Astrocyte of the cerebellum (primary cell): ENCODE measurements around the gene CDC14A.
"Not testable (repeated sequence)": the region's sequence is repeated elsewhere in the genome, so short reads cannot be mapped to it uniquely, and the experiment has no call there.

ENCODE experiments used
- DNase-seq: peaks from one replicate; pipeline ENCODE4 v3.0.0-alpha.2; 2011; ENCODE audit warnings: low read depth
- H3K4me3 ChIP-seq: 2 replicates; pipeline ENCODE4 v1.5.1; 2011; ENCODE audit warnings: mild to moderate bottlenecking, low read depth, low read length, moderate library complexity
- in situ Hi-C: cut with HindIII; loops from 2 replicates; pipeline ENCODE4 v1.10.0; 2017; ENCODE audit warnings: low sequenced_read_pairs
- TF ChIP-seq, protein P1 (sequence below): IDR thresholded peaks from 2 replicates; pipeline ENCODE4 v1.5.1; 2012; ENCODE audit warnings: low read length, low read depth, moderate library complexity, mild to moderate bottlenecking; ENCODE audit errors: missing control alignments

The CDC14A gene

DNA sequence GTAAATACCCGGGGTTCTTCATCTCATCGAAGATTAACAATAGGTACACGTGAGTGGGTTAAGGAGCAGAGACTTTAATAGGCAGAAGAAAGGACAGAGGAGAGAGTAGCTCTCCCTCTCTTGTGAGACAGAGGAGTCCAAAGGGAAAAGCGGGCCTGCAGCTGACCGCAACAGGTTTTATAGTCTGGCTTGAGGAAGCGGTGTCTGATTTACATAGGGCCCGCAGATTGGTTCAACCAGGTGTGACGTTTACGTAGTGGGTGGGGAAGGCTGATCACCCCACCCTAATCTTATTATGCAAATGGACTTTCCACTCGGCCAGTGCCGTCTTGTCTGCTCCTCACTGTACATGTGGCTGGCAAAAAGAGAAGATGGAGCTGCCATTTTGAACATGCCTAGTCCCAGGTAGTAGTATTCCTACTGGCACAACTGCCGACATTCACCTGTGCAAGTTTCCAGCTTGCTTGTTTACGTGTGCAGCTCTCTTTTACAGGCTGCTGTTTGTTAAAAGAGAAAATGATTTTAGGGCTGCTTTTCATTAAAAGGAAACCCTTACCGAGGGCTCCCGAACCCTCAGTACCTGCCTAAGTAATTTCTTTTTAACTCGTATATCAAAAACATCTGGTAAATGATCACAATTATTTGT is 10.6 kb downstream of the CDC14A start:
- in situ Hi-C loops, result no loop called here
- TF ChIP-seq, protein P1, sequence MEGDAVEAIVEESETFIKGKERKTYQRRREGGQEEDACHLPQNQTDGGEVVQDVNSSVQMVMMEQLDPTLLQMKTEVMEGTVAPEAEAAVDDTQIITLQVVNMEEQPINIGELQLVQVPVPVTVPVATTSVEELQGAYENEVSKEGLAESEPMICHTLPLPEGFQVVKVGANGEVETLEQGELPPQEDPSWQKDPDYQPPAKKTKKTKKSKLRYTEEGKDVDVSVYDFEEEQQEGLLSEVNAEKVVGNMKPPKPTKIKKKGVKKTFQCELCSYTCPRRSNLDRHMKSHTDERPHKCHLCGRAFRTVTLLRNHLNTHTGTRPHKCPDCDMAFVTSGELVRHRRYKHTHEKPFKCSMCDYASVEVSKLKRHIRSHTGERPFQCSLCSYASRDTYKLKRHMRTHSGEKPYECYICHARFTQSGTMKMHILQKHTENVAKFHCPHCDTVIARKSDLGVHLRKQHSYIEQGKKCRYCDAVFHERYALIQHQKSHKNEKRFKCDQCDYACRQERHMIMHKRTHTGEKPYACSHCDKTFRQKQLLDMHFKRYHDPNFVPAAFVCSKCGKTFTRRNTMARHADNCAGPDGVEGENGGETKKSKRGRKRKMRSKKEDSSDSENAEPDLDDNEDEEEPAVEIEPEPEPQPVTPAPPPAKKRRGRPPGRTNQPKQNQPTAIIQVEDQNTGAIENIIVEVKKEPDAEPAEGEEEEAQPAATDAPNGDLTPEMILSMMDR, result no peak
- DNase-seq, result no peak
- H3K4me3 ChIP-seq, result no peak overlapping the region

DNA sequence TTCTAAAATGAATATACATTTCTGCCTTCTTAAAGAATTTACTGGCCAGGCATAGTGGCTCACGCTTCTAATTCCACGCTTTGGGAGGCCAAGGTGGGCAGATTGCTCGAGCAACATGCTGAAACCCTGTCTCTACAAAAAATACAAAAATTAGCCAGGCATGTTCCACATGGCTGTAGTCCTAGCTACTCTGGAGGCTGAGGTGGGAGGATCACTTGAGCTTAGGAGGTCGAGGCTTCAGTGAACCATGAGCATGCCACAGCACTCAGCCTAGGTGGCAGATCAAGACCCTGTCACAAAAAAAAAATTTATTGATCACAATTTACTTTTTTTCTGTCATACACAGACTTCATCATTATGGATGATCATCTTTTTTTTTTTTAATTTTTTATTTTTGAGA is 11.5 kb downstream of the CDC14A start:
- in situ Hi-C loops, result no loop called here
- DNase-seq, result no peak
- no peak overlapping the region for H3K4me3 ChIP-seq
- TF ChIP-seq, protein P1, result no peak

DNA sequence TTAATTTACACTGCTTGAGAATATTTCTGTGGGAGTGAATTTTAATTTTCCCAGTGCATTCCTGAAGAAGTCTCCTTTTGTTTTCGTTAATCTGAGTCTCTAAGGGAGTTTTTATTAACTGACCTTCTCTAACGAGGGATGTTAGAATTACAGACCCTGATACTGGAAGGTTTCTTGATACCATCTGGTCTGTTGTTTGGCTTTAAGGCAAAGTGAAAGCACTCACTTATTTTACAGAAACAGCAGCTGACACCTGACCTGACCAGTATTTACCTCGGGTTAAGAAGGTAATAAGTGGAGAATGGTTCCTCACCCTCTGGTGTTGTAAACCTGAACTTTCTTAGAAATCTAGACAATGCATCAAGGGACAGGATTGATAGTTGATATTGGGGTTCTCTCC is 12.4 kb downstream of the CDC14A start:
- TF ChIP-seq, protein P1, result no peak
- in situ Hi-C loops, result no loop called here
- H3K4me3 ChIP-seq, result no peak overlapping the region
- no peak for DNase-seq

DNA sequence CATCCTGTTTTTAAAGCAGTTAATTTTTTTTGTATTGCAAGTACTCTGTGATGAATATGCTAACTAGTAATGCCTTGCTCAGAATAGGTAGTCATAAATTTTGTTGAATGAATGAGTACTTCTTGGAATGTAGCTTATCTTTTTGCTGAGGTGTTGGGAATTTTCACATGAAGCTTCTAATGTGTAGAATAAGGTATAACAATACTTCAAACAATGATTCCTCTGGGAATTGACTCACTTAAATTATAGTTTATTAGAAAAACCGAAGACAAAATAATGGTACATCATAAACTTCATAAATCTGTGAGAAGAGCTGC is 13.9 kb downstream of the CDC14A start:
- in situ Hi-C loops, result no loop called here
- no peak overlapping the region for H3K4me3 ChIP-seq
- TF ChIP-seq, protein P1, result no peak
- no peak for DNase-seq

- in situ Hi-C loops, H3K4me3 ChIP-seq, DNase-seq: not testable (repeated sequence)
These were observed 17.0 kb downstream of the CDC14A start for GRCh38 chr1:100369339-100369738.

GRCh38 chr1:100373953-100374352 is 21.6 kb downstream of the CDC14A start:
- DNase-seq, in situ Hi-C loops: not testable (repeated sequence)

GRCh38 chr1:100376890-100377289 is 24.6 kb downstream of the CDC14A start:
- DNase-seq, in situ Hi-C loops: not testable (repeated sequence)

More at GRCh38 chr1:100373953-100374352, 21.6 kb downstream of the CDC14A start:
- H3K4me3 ChIP-seq, result not testable (repeated sequence)

DNA sequence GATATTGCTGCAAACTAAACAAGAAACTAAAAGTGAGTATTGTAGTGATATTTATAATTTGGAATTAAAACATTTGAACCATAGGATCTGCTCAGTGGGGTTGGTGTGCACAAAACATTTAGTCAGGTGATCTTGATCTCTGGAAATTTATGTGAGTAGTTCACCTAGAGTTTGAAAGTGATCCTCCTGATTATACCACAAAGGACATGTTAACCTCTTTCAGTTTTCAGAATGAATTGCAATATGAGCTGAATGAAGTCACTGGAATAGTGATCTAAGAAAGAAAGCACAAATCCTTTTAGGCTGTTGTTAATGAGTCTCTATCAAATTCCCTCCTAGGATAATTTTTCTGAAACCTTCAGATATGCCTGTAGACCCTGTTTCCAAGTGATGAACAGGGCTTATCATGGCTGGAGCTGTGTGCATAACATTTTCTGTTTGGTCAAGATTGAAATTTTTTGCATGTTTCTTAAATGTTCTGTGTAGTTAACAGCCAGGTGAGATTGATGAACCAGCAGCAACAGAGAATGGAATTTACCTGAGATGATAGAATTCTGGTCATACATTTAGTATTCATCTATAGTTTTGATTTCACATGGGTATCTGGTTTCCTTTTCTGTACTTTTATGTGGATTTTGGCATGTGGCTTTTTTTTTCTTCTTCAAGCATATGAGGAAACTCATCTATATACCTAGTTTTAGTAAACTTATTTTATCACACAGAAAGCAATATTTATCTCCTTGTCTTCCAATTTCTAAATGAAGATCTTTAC is 25.5 kb downstream of the CDC14A start:
- H3K4me3 ChIP-seq, result no peak overlapping the region
- in situ Hi-C loops, result no loop called here
- TF ChIP-seq, protein P1, result no peak
- DNase-seq, result no peak

More at GRCh38 chr1:100376890-100377289, 24.6 kb downstream of the CDC14A start:
- H3K4me3 ChIP-seq, result not testable (repeated sequence)
